IMR-90 (cell line): ENCODE measurements around the gene DEF6. TPM values are rescaled to one million over a fixed set of nuclear protein-coding genes. Genes with fewer than 3 reads are reported as not detected.

Experiments
- ATAC-seq: fragments of 200-7000 bp; cut with Tn5 transposase; 2 replicates; pipeline ENCODE4 v1.9.1; 2020; ENCODE audit warnings: low read depth, mild to moderate bottlenecking, moderate library complexity
- BruUV-seq: library from RNA; stranded (reverse); fragments of 400-500 nt; replicated peaks from 2 replicates; lab custom pipeline; 2021; lab: Mats Ljungman, UMichigan
- CTCF ChIA-PET: fragments of 300-600 bp; formaldehyde crosslinking; extraction: SDS; loops from one replicate; lab custom pipeline; 2021; ENCODE audit warnings: antibody characterized with exemption; lab: Yijun Ruan, JAX
- POLR2A ChIA-PET: fragments of 300-600 bp; sonication (Branson Sonifier 250); formaldehyde crosslinking; loops from one replicate; lab custom pipeline; 2022; ENCODE audit warnings: antibody characterized with exemption; ENCODE audit not compliant: unreplicated experiment; lab: Charles Lee
- DNase-seq: peaks from one replicate; pipeline ENCODE4 v3.0.0; 2013
- H2AFZ ChIP-seq: replicated peaks from 2 replicates; pipeline ENCODE3; 2013; ENCODE audit warnings: low read length, mild to moderate bottlenecking; ENCODE audit not compliant: poor library complexity
- H2AK5ac ChIP-seq: 2 replicates; pipeline ENCODE4 v1.6.1; 2013; ENCODE audit warnings: low read depth, low read length, inconsistent platforms
- H2AK9ac ChIP-seq: replicated peaks from 2 replicates; pipeline ENCODE3; 2013; ENCODE audit warnings: mild to moderate bottlenecking, low read depth, low read length, moderate library complexity; ENCODE audit not compliant: poor library complexity
- H2BK120ac ChIP-seq: 2 replicates; pipeline ENCODE4 v1.6.1; 2013; ENCODE audit warnings: low read depth, low read length, inconsistent platforms
- H2BK15ac ChIP-seq: 3 replicates; pipeline ENCODE4 v1.6.1; 2013; ENCODE audit warnings: low read depth, low read length, inconsistent platforms
- H2BK20ac ChIP-seq: 2 replicates; pipeline ENCODE4 v1.6.1; 2013; ENCODE audit warnings: low read depth, mild to moderate bottlenecking, inconsistent platforms, low read length, moderate library complexity
- H2BK5ac ChIP-seq: 2 replicates; pipeline ENCODE4 v1.6.1; 2013; ENCODE audit warnings: mild to moderate bottlenecking, low read depth, low read length, inconsistent platforms; ENCODE audit not compliant: poor library complexity, severe bottlenecking
- H3K14ac ChIP-seq: replicated peaks from 2 replicates; pipeline ENCODE4 v1.6.1; 2013; ENCODE audit warnings: low read depth, low read length, inconsistent platforms
- H3K18ac ChIP-seq: 2 replicates; pipeline ENCODE4 v1.6.1; 2013; ENCODE audit warnings: low read depth, low read length, control low read depth
- H3K23ac ChIP-seq: 2 replicates; pipeline ENCODE4 v1.6.1; 2013; ENCODE audit warnings: low read depth, low read length, inconsistent platforms
- H3K27ac ChIP-seq: 2 replicates; pipeline ENCODE4 v1.5.1; 2013; ENCODE audit warnings: mild to moderate bottlenecking, control low read depth, low read length; ENCODE audit not compliant: insufficient read depth
- H3K27me3 ChIP-seq: 2 replicates; pipeline ENCODE4 v1.6.1; 2013; ENCODE audit warnings: low read length; ENCODE audit not compliant: control insufficient read depth, insufficient read depth
- H3K36me3 ChIP-seq: 2 replicates; pipeline ENCODE4 v1.6.1; 2013; ENCODE audit warnings: low read length, mixed read lengths; ENCODE audit not compliant: control insufficient read depth, insufficient read depth
- H3K4ac ChIP-seq: 2 replicates; pipeline ENCODE4 v1.6.1; 2013; ENCODE audit warnings: low read depth, low read length, inconsistent platforms
- H3K4me1 ChIP-seq: 2 replicates; pipeline ENCODE4 v1.6.1; 2013; ENCODE audit warnings: low read length, mixed read lengths; ENCODE audit not compliant: control insufficient read depth, insufficient read depth
- H3K4me2 ChIP-seq: 2 replicates; pipeline ENCODE4 v1.6.1; 2013; ENCODE audit warnings: low read depth, mild to moderate bottlenecking, control low read depth, low read length, moderate library complexity
- H3K4me3 ChIP-seq: 2 replicates; pipeline ENCODE4 v1.5.1; 2013; ENCODE audit warnings: low read depth, mild to moderate bottlenecking, control low read depth, low read length, moderate library complexity; ENCODE audit not compliant: insufficient read depth
- H3K56ac ChIP-seq: 2 replicates; pipeline ENCODE4 v1.6.1; 2013; ENCODE audit warnings: low read length, inconsistent platforms; ENCODE audit not compliant: insufficient read depth; ENCODE audit errors: extremely low read depth
- H3K79me1 ChIP-seq, 2 experiments: 2 replicates each; pipeline ENCODE4 v1.6.1; 2013; ENCODE audit warnings: low read length in 2 of 2, inconsistent platforms in 1 of 2, low read depth in 1 of 2
- H3K9ac ChIP-seq: 2 replicates; pipeline ENCODE4 v1.6.1; 2013; ENCODE audit warnings: low read depth, low read length, control low read depth
- H3K9me1 ChIP-seq: 2 replicates; pipeline ENCODE4 v1.6.1; 2013; ENCODE audit warnings: low read length, inconsistent platforms; ENCODE audit not compliant: insufficient read depth
- H3K9me3 ChIP-seq: 2 replicates; pipeline ENCODE4 v1.6.1; 2013; ENCODE audit warnings: low read length; ENCODE audit not compliant: control insufficient read depth, insufficient read depth
- H4K20me1 ChIP-seq: 2 replicates; pipeline ENCODE4 v1.6.1; 2013; ENCODE audit warnings: low read length, inconsistent platforms; ENCODE audit not compliant: insufficient read depth
- H4K5ac ChIP-seq: 2 replicates; pipeline ENCODE4 v1.6.1; 2013; ENCODE audit warnings: mild to moderate bottlenecking, low read depth, low read length, control low read depth
- H4K8ac ChIP-seq, 2 experiments: 2 replicates each; pipeline ENCODE4 v1.6.1; 2013; ENCODE audit warnings: low read depth in 2 of 2, low read length in 2 of 2, control low read depth in 1 of 2, inconsistent platforms in 1 of 2
- H4K91ac ChIP-seq: 2 replicates; pipeline ENCODE4 v1.6.1; 2013; ENCODE audit warnings: low read depth, low read length, inconsistent platforms; ENCODE audit not compliant: insufficient read depth
- CEBPB ChIP-seq: IDR thresholded peaks from 2 replicates; pipeline ENCODE4 v1.6.1; 2012; ENCODE audit warnings: low read depth, low read length, improper control_type of control experiment
- CHD1 ChIP-seq: IDR thresholded peaks from 2 replicates; pipeline ENCODE4 v1.6.1; 2012; ENCODE audit warnings: low read depth, low read length, improper control_type of control experiment
- FOS ChIP-seq: fragments of 150-350 bp; IDR thresholded peaks from 2 replicates; pipeline ENCODE4 v1.6.1; 2016; ENCODE audit warnings: low read depth, low read length
- MAFK ChIP-seq: IDR thresholded peaks from 2 replicates; pipeline ENCODE4 v1.6.1; 2012; ENCODE audit warnings: low read depth, low read length, improper control_type of control experiment
- MAZ ChIP-seq: IDR thresholded peaks from 2 replicates; pipeline ENCODE4 v1.6.1; 2012; ENCODE audit warnings: low read depth, mild to moderate bottlenecking, low read length, improper control_type of control experiment, moderate library complexity, borderline replicate concordance
- NFE2L2 ChIP-seq: fragments of 150-350 bp; IDR thresholded peaks from 2 replicates; pipeline ENCODE4 v1.6.1; 2016; ENCODE audit warnings: low read depth, mild to moderate bottlenecking, low read length
- POLR2A ChIP-seq: IDR thresholded peaks from 2 replicates; pipeline ENCODE4 v1.6.1; 2012; ENCODE audit warnings: mild to moderate bottlenecking, low read depth, low read length
- RAD21 ChIP-seq: IDR thresholded peaks from 2 replicates; pipeline ENCODE4 v1.6.1; 2012; ENCODE audit warnings: low read length, improper control_type of control experiment
- RCOR1 ChIP-seq: IDR thresholded peaks from 2 replicates; pipeline ENCODE4 v1.6.1; 2012; ENCODE audit warnings: mild to moderate bottlenecking, low read length, improper control_type of control experiment; ENCODE audit not compliant: insufficient replicate concordance
- RFX5 ChIP-seq: IDR thresholded peaks from 2 replicates; pipeline ENCODE4 v1.8.0; 2012; ENCODE audit warnings: low read depth, mild to moderate bottlenecking, low read length, moderate library complexity
- SMC3 ChIP-seq: fragments of 150-350 bp; IDR thresholded peaks from 2 replicates; pipeline ENCODE4 v1.6.1; 2016; ENCODE audit warnings: low read depth, mild to moderate bottlenecking, antibody characterized with exemption, low read length, moderate library complexity
- WGBS, 2 experiments: methylation state at CpG; one replicate each; pipeline versions ENCODE4 v1.1.5 to v1.1.7; 2013; ENCODE audit warnings: missing lambda C conversion rate in 2 of 2; ENCODE audit not compliant: insufficient read length in 1 of 2; ENCODE audit errors: extremely low coverage in 2 of 2; 5-methylcytosine and 5-hydroxymethylcytosine counted together
- dilution Hi-C: fragments of 300-500 bp; cut with HindIII; formaldehyde crosslinking; loops from one replicate; pipeline ENCODE4 v1.14.3; 2018; ENCODE audit warnings: low sequenced_read_pairs; ENCODE audit not compliant: unreplicated experiment
- in situ Hi-C: fragments of 300-500 bp; cut with MboI; formaldehyde crosslinking; loops from 3 replicates; pipeline ENCODE4 v1.14.3; 2019; ENCODE audit warnings: low sequenced_read_pairs, inconsistent platforms, mixed read lengths
- intact Hi-C: fragments of 100-400 bp; cut with micrococcal nuclease; formaldehyde crosslinking; loops from 2 replicates; pipeline ENCODE4 v1.10.0; 2022
- polyA plus RNA-seq, 3 experiments: library from polyadenylated mRNA; depleted of rRNA; stranded (reverse); fragments of >200 nt; gene quantifications; 2 replicates each; pipeline ENCODE4 v1.2.3, GENCODE V29; 2012; ENCODE audit warnings: low replicate concordance in 1 of 3
- total RNA-seq: library from RNA; depleted of rRNA; stranded (reverse); fragments of >200 nt; gene quantifications from 2 replicates; pipeline ENCODE4 v1.2.3, GENCODE V29; 2012
- TF ChIP-seq, protein P1 (sequence below): conservative IDR thresholded peaks from 2 replicates; pipeline ENCODE4 v1.5.1; 2012; ENCODE audit warnings: mild to moderate bottlenecking, low read depth, low read length, improper control_type of control experiment
- TF ChIP-seq, protein P2 (sequence below): fragments of 150-350 bp; IDR thresholded peaks from 2 replicates; pipeline ENCODE4 v1.6.1; 2016; ENCODE audit warnings: low read depth, mild to moderate bottlenecking, low read length, moderate library complexity, borderline replicate concordance
- TF ChIP-seq, protein P3 (sequence below): fragments of 150-350 bp; IDR thresholded peaks from 2 replicates; pipeline ENCODE4 v1.6.1; 2017; ENCODE audit warnings: mild to moderate bottlenecking, antibody characterized with exemption, low read length, low read depth

The DEF6 gene
- total and polyA plus RNA-seq, 2 of the 4 experiments (the other 2 are of a cell fraction): 2.5 to 4.2 TPM

DNA sequence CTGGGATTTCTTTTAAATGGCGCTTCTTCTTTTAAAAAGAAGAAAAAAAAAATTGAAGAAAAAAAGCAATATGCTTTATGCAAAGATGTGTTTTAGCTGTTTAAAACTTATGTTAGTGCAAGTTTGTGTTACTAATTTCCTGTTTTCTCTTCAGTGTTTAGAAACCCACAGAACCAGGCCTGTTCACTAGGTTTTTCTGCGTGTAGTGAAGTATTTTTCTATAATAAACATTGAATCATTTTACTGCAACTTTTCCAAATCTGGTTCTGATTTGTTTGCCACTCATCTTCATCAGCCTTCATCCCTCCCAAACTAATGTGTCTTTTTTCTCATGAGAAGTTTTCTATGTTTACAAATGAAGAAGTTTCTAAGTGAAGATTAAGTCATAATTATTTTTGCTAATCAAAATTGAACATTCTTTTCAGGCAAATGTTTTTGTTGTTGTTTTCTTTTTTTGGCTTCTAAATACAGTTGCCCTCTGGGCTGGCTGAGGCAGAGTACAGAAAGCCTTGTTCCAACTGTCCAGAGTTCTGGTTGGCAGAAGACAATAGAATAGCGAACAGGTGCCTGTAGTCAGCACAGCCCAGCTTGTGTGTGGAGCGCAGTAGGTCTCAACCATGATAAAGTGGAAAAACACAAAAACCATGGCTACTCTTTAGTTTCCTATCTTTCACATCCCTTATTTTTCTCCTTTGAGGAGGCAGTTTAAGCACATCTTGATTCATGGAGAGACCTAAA is 23.6 kb upstream of the DEF6 start:
- ChIA-PET POLR2A (no interaction called here), CTCF (no interaction called here)
- peak overlapping the region; percentile 42; the same call in 1 of the 2 replicates for H3K4ac ChIP-seq
- 0 out of 2 replicates have a peak overlapping the region, but pooled peaks have one; percentile 12 for H3K14ac ChIP-seq
- H4K8ac ChIP-seq: peak overlapping the region in 1 of 2 experiments; percentile 35; a peak in 1 of 4 replicates
- 0 out of 2 replicates have a peak overlapping the region, but pooled peaks have one; percentile 32 for H2BK20ac ChIP-seq
- H3K23ac ChIP-seq: no peak overlapping the region; the same call in 1 of the 2 replicates
- intact Hi-C loops: no loop called here
- DNase-seq: peak; percentile 59
- peak overlapping the region; percentile 15; the same call in 1 of the 3 replicates for H2BK15ac ChIP-seq
- 0 out of 2 replicates have a peak, but pooled peaks cover 2% of the 10 kb centered on the region for H3K36me3 ChIP-seq
- no TSS peak for BruUV-seq
- no peak overlapping the region for H2BK5ac ChIP-seq
- dilution Hi-C loops: no loop called here
- H3K4me2 ChIP-seq: peak overlapping the region; percentile 10; the same call in 1 of the 2 replicates
- no peak overlapping the region; the same call in 1 of the 2 replicates for H4K91ac ChIP-seq
- H3K27me3 ChIP-seq: no peaks in the 10 kb centered on the region
- peak overlapping the region; percentile 71 for H3K18ac ChIP-seq
- H3K9me1 ChIP-seq: peaks cover 10% of the 10 kb centered on the region
- peaks cover 15% of the 10 kb centered on the region for H3K4me1 ChIP-seq
- no peak overlapping the region for H2AFZ ChIP-seq
- peaks cover 11 to 18% of the 10 kb centered on the region in 2 experiments; a peak in 3 of 4 replicates for H3K79me1 ChIP-seq
- H3K9ac ChIP-seq: no peak overlapping the region
- H3K27ac ChIP-seq: peak overlapping the region; percentile 85; the same call in 1 of the 2 replicates
- 0 out of 2 replicates have a peak overlapping the region, but pooled peaks have one; percentile 49 for H2AK5ac ChIP-seq
- H2AK9ac ChIP-seq: no peak overlapping the region
- no peaks in the 10 kb centered on the region for H3K9me3 ChIP-seq
- ATAC-seq: peak; percentile 65
- no peaks in the 10 kb centered on the region; the same call in 1 of the 2 replicates for H4K20me1 ChIP-seq
- 100% methylated on average over 1 of the region's 4 CpGs; no CpG with 5 or more reads in 1 of the 2 experiments for WGBS, 2 experiments
- no peak overlapping the region; the same call in 1 of the 2 replicates for H4K5ac ChIP-seq
- H2BK120ac ChIP-seq: peak overlapping the region; percentile 44
- no peak overlapping the region for H3K56ac ChIP-seq
- in situ Hi-C loops: no loop called here
- no peak overlapping the region for H3K4me3 ChIP-seq
- no peak for TF ChIP-seq SMC3
- TF ChIP-seq RAD21: no peak
- TF ChIP-seq MAZ: no peak
- TF ChIP-seq RCOR1: no peak
- TF ChIP-seq POLR2A: no peak
- TF ChIP-seq NFE2L2: no peak
- TF ChIP-seq, protein P1, sequence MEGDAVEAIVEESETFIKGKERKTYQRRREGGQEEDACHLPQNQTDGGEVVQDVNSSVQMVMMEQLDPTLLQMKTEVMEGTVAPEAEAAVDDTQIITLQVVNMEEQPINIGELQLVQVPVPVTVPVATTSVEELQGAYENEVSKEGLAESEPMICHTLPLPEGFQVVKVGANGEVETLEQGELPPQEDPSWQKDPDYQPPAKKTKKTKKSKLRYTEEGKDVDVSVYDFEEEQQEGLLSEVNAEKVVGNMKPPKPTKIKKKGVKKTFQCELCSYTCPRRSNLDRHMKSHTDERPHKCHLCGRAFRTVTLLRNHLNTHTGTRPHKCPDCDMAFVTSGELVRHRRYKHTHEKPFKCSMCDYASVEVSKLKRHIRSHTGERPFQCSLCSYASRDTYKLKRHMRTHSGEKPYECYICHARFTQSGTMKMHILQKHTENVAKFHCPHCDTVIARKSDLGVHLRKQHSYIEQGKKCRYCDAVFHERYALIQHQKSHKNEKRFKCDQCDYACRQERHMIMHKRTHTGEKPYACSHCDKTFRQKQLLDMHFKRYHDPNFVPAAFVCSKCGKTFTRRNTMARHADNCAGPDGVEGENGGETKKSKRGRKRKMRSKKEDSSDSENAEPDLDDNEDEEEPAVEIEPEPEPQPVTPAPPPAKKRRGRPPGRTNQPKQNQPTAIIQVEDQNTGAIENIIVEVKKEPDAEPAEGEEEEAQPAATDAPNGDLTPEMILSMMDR: no peak
- TF ChIP-seq, protein P2, sequence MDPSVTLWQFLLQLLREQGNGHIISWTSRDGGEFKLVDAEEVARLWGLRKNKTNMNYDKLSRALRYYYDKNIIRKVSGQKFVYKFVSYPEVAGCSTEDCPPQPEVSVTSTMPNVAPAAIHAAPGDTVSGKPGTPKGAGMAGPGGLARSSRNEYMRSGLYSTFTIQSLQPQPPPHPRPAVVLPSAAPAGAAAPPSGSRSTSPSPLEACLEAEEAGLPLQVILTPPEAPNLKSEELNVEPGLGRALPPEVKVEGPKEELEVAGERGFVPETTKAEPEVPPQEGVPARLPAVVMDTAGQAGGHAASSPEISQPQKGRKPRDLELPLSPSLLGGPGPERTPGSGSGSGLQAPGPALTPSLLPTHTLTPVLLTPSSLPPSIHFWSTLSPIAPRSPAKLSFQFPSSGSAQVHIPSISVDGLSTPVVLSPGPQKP: no peak
- TF ChIP-seq, protein P3, sequence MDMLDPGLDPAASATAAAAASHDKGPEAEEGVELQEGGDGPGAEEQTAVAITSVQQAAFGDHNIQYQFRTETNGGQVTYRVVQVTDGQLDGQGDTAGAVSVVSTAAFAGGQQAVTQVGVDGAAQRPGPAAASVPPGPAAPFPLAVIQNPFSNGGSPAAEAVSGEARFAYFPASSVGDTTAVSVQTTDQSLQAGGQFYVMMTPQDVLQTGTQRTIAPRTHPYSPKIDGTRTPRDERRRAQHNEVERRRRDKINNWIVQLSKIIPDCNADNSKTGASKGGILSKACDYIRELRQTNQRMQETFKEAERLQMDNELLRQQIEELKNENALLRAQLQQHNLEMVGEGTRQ: no peak
- TF ChIP-seq CEBPB: no peak
- TF ChIP-seq FOS: no peak
- TF ChIP-seq RFX5: no peak
- no peak for TF ChIP-seq CHD1
- TF ChIP-seq MAFK: no peak
